B cell (primary cell): ENCODE results near the gene RBM20. TPM values are rescaled to one million over a fixed set of nuclear protein-coding genes. Genes with fewer than 3 reads are reported as not detected.

ENCODE experiments used
- ATAC-seq: fragments of 200-7000 bp; cut with Tn5 transposase; one replicate; pipeline ENCODE4 v1.10.0; 2021; ENCODE audit warnings: low read depth, mild to moderate bottlenecking, moderate number of reproducible peaks, moderate library complexity
- CTCF ChIA-PET: fragments of 350-600 bp; sonication (Branson Sonifier 250); formaldehyde crosslinking; loops from one replicate; lab custom pipeline; 2021; ENCODE audit warnings: antibody characterized with exemption, inconsistent platforms; lab: Charles Lee
- POLR2A ChIA-PET: fragments of 350-600 bp; sonication (Branson Sonifier 250); formaldehyde crosslinking; loops from one replicate; lab custom pipeline; 2021; ENCODE audit warnings: antibody characterized with exemption; lab: Charles Lee
- DNase-seq: peaks from one replicate; pipeline ENCODE4 v3.0.0; 2013
- H2AFZ ChIP-seq: 2 replicates; pipeline ENCODE4 v1.6.1; 2012; ENCODE audit warnings: mild to moderate bottlenecking, low read depth, low read length; ENCODE audit not compliant: insufficient read depth, poor library complexity, severe bottlenecking
- H3K27ac ChIP-seq, 2 donors: 1 replicate in 1 of 2; 2 replicates in 1 of 2; pipeline ENCODE4 v1.5.1; 2012 to 2013; ENCODE audit warnings: low read length in 2 of 2, mild to moderate bottlenecking in 2 of 2, moderate library complexity in 1 of 2
- H3K27me3 ChIP-seq, 4 experiments: fragments of 200-600 bp in 1 of 4; sonication (generic) in 1 of 4; replicated peaks in 1 of 4; 1 replicate in 2 of 4; 2 replicates in 2 of 4; pipeline versions ENCODE4 v1.6.1 to v1.7.0; 2013 to 2016; ENCODE audit warnings: low read length in 3 of 4, mild to moderate bottlenecking in 2 of 4, mixed read lengths in 1 of 4, moderate library complexity in 1 of 4; ENCODE audit not compliant: insufficient read depth in 4 of 4, control insufficient read depth in 3 of 4; ENCODE audit errors: control extremely low read depth in 1 of 4
- H3K36me3 ChIP-seq, 2 experiments: replicated peaks in 1 of 2; 1 replicate in 1 of 2; 2 replicates in 1 of 2; pipeline versions ENCODE4 v1.6.1 to v1.7.1; 2013; ENCODE audit warnings: low read length in 1 of 2; ENCODE audit not compliant: insufficient read depth in 2 of 2, control insufficient read depth in 1 of 2; ENCODE audit errors: control extremely low read depth in 1 of 2, extremely low read depth in 1 of 2
- H3K4me1 ChIP-seq, 2 donors: fragments of 200-600 bp in 1 of 2; sonication (generic) in 1 of 2; 1 replicate in 1 of 2; 2 replicates in 1 of 2; pipeline versions ENCODE4 v1.5.1 to v1.6.1; 2013 to 2017; ENCODE audit warnings: low read length in 2 of 2; ENCODE audit not compliant: control insufficient read depth in 2 of 2, insufficient read depth in 2 of 2
- H3K4me2 ChIP-seq: replicated peaks from 2 replicates; pipeline ENCODE3; 2012; ENCODE audit warnings: mild to moderate bottlenecking, low read depth, low read length; ENCODE audit not compliant: poor library complexity, severe bottlenecking
- H3K4me3 ChIP-seq, 5 experiments: fragments of 200-600 bp in 1 of 5; sonication (generic) in 1 of 5; 1 replicate in 3 of 5; 2 replicates in 2 of 5; pipeline versions ENCODE4 v1.5.1 to v1.7.0; 2011 to 2016; ENCODE audit warnings: low read length in 4 of 5, mild to moderate bottlenecking in 4 of 5, low read depth in 2 of 5, control low read depth in 1 of 5, moderate library complexity in 1 of 5; ENCODE audit not compliant: insufficient read depth in 1 of 5; ENCODE audit errors: control extremely low read depth in 1 of 5, extremely low read depth in 1 of 5
- H3K79me2 ChIP-seq: fragments of 200-600 bp; sonication (generic); one replicate; pipeline ENCODE4 v1.6.0; 2016; ENCODE audit warnings: low read length; ENCODE audit not compliant: control insufficient read depth, insufficient read depth
- H3K9ac ChIP-seq: fragments of 200-600 bp; sonication (generic); 2 replicates; pipeline ENCODE4 v1.6.1; 2017; ENCODE audit warnings: mild to moderate bottlenecking, low read length, moderate library complexity
- H3K9me3 ChIP-seq, 3 donors: one replicate each; pipeline versions ENCODE4 v1.6.1 to v1.7.1; 2013; ENCODE audit warnings: low read length in 2 of 3; ENCODE audit not compliant: control insufficient read depth in 2 of 3, insufficient read depth in 1 of 3; ENCODE audit errors: control extremely low read depth in 1 of 3
- H4K20me1 ChIP-seq: 2 replicates; pipeline ENCODE4 v1.6.0; 2012; ENCODE audit warnings: mild to moderate bottlenecking, low read length; ENCODE audit not compliant: insufficient read depth, control insufficient read depth, poor library complexity, severe bottlenecking
- H3K27ac Mint-ChIP-seq: one replicate; pipeline ENCODE4 v1.8.0; 2021; ENCODE audit warnings: mixed read lengths
- H3K27me3 Mint-ChIP-seq: one replicate; pipeline ENCODE4 v1.8.0; 2021; ENCODE audit warnings: mixed read lengths
- H3K4me1 Mint-ChIP-seq: one replicate; pipeline ENCODE4 v1.8.0; 2021; ENCODE audit warnings: mixed read lengths
- H3K4me3 Mint-ChIP-seq: one replicate; pipeline ENCODE4 v1.8.0; 2021; ENCODE audit warnings: mixed read lengths
- H3K9me3 Mint-ChIP-seq: one replicate; pipeline ENCODE4 v1.8.0; 2022; ENCODE audit warnings: mixed read lengths; ENCODE audit not compliant: insufficient read depth
- EZH2 ChIP-seq: IDR thresholded peaks from 2 replicates; pipeline ENCODE4 v1.6.1; 2012; ENCODE audit warnings: borderline replicate concordance, low read depth, mild to moderate bottlenecking, moderate library complexity, low read length; ENCODE audit not compliant: insufficient read depth, poor library complexity, severe bottlenecking
- WGBS: methylation state at CpG from one replicate; pipeline ENCODE4 v1.1.5; 2013; ENCODE audit warnings: missing lambda C conversion rate; ENCODE audit not compliant: insufficient coverage; 5-methylcytosine and 5-hydroxymethylcytosine counted together
- intact Hi-C: fragments of 100-400 bp; cut with micrococcal nuclease; formaldehyde crosslinking; loops from one replicate; pipeline ENCODE4 v1.10.0; 2022
- polyA plus RNA-seq: library from polyadenylated mRNA; depleted of rRNA; stranded (reverse); fragments of >200 nt; gene quantifications from 2 replicates; pipeline ENCODE4 v1.2.3, GENCODE V29; 2012
- total RNA-seq, 2 donors: library from RNA; stranded (reverse); fragments of 120-200 nt in 1 of 2; gene quantifications; 1 replicate in 1 of 2; 2 replicates in 1 of 2; pipeline versions ENCODE4 v1.2.3 to v1.2.4, GENCODE V29; 2013 to 2022
- TF ChIP-seq, protein P1 (sequence below): fragments of 200-600 bp; IDR thresholded peaks from one replicate; pipeline ENCODE4 v1.8.0; 2022; ENCODE audit warnings: antibody characterized with exemption, mild to moderate bottlenecking

RBM20 gene
- total and polyA plus RNA-seq, 2 donors (not counting 1 experiment from before 2014, with no cell fraction given) = not detected

DNA sequence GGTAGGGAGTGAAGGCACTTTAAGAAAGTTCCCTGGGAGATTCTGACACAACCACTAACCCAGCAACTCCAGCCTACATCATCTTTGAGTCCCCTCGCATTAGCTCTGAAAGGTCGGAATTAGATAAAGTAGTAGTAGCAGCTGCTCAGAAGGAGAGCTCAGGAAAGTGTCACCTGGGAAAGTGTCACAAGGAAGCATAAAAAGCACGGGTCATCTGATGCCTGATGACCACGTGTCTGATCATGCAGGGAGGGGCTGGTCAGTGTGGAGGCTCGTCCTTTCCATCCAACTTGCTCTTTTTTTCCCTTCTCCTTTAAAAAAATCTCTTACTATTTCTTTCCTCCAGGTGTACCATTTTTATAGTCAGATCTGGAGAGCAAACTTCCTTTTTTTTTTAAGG, 180.5 kb downstream of the RBM20 start:
- H2AFZ ChIP-seq = no peak overlapping the region
- ChIA-PET POLR2A (no interaction called here), CTCF (interaction anchor here (1.0 to 1.3 kb wide), 3 partner anchors 13 to 41 kb away, joined by 3 to 6 read pairs (median 3); no protein-coding TSS in a partner anchor)
- no peak overlapping the region for H3K27ac Mint-ChIP-seq
- no peaks in the 10 kb centered on the region for H3K9me3 ChIP-seq
- H3K4me3 ChIP-seq = no peak overlapping the region
- H4K20me1 ChIP-seq = no peaks in the 10 kb centered on the region
- ATAC-seq (no peak), DNase-seq (no peak)
- no peak overlapping the region for H3K27ac ChIP-seq
- peaks cover 28% of the 10 kb centered on the region for H3K4me1 Mint-ChIP-seq
- H3K27me3 ChIP-seq = no peaks in the 10 kb centered on the region
- H3K79me2 ChIP-seq = no peaks in the 10 kb centered on the region
- no peak overlapping the region for H3K9ac ChIP-seq
- no peak overlapping the region for H3K4me2 ChIP-seq
- intact Hi-C loops = no loop called here
- WGBS = 100% methylated on average over 2 of the region's 5 CpGs
- H3K4me1 ChIP-seq = peaks cover 14 to 17% of the 10 kb centered on the region in 2 donors
- H3K36me3 ChIP-seq = no peaks in the 10 kb centered on the region
- no peaks in the 10 kb centered on the region for H3K9me3 Mint-ChIP-seq
- no peaks in the 10 kb centered on the region for H3K27me3 Mint-ChIP-seq
- H3K4me3 Mint-ChIP-seq = no peak overlapping the region
- TF ChIP-seq EZH2 = no peak
- TF ChIP-seq, protein P1, sequence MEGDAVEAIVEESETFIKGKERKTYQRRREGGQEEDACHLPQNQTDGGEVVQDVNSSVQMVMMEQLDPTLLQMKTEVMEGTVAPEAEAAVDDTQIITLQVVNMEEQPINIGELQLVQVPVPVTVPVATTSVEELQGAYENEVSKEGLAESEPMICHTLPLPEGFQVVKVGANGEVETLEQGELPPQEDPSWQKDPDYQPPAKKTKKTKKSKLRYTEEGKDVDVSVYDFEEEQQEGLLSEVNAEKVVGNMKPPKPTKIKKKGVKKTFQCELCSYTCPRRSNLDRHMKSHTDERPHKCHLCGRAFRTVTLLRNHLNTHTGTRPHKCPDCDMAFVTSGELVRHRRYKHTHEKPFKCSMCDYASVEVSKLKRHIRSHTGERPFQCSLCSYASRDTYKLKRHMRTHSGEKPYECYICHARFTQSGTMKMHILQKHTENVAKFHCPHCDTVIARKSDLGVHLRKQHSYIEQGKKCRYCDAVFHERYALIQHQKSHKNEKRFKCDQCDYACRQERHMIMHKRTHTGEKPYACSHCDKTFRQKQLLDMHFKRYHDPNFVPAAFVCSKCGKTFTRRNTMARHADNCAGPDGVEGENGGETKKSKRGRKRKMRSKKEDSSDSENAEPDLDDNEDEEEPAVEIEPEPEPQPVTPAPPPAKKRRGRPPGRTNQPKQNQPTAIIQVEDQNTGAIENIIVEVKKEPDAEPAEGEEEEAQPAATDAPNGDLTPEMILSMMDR = no peak

DNA sequence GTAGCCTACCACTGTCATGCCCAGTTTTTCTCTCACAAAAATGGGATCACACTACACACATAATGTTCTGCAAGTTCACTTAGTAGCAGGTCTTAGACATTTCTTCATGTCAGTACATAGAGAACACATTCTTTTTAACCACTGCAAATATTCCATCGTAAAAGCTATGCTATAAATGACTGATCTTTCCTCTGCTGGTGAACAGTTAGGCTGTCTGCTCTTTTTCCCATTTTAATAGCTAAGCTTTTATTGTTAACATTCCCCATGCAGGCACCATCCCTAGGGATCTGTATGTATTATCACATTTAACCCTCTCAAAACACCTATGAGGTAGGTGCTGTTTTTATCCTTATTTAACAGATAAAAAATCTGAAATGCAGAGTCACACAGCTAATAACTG, 181.4 kb downstream of the RBM20 start:
- no peak overlapping the region for H3K4me3 Mint-ChIP-seq
- Histone ChIP-seq H3K36me3 (no peaks in the 10 kb centered on the region), H3K27ac (no peak overlapping the region), H3K9me3 (no peaks in the 10 kb centered on the region), H3K4me1 (peaks cover 23 to 26% of the 10 kb centered on the region in 2 donors), H3K9ac (no peak overlapping the region), H3K79me2 (no peaks in the 10 kb centered on the region), H4K20me1 (no peaks in the 10 kb centered on the region), H3K4me2 (no peak overlapping the region), H3K4me3 (no peak overlapping the region), H2AFZ (no peak overlapping the region), H3K27me3 (no peaks in the 10 kb centered on the region)
- TF ChIP-seq EZH2 = no peak
- TF ChIP-seq, protein P1 = no peak
- ATAC-seq (no peak), DNase-seq (no peak)
- no peaks in the 10 kb centered on the region for H3K9me3 Mint-ChIP-seq
- ChIA-PET POLR2A (interaction anchor here (0.6 kb wide), 1 partner anchor 16 kb away, joined by 3 read pairs; no protein-coding TSS in a partner anchor), CTCF (interaction anchor here (0.9 to 1.3 kb wide), 4 partner anchors 12 to 40 kb away, joined by 3 to 6 read pairs (median 4); no protein-coding TSS in a partner anchor)
- intact Hi-C loops = no loop called here
- no CpG with 5 or more reads among the region's 1 CpG for WGBS
- H3K27me3 Mint-ChIP-seq = no peaks in the 10 kb centered on the region
- peaks cover 37% of the 10 kb centered on the region for H3K4me1 Mint-ChIP-seq
- H3K27ac Mint-ChIP-seq = no peak overlapping the region
